Mammary epithelial cell (primary cell): ENCODE data around the gene TCF25.

Source experiments
- EZH2 ChIP-seq: IDR thresholded peaks from 2 replicates; pipeline ENCODE4 v1.6.1; 2012; ENCODE audit warnings: low read length, inconsistent platforms, borderline replicate concordance
- TF ChIP-seq, protein P1 (sequence below), 2 donors: IDR thresholded peaks in 1 of 2; conservative IDR thresholded peaks in 1 of 2; 2 replicates each; pipeline ENCODE4 v1.5.1; 2011 to 2012; ENCODE audit warnings: inconsistent platforms in 2 of 2, low read length in 2 of 2, mild to moderate bottlenecking in 2 of 2, control low read depth in 1 of 2, low read depth in 1 of 2; ENCODE audit not compliant: insufficient read depth in 1 of 2; ENCODE audit errors: extremely low read depth in 1 of 2

GRCh38 chr16:89951509-89951908 is 78.1 kb downstream of the TCF25 start:
- TF ChIP-seq EZH2 = no peak
- TF ChIP-seq, protein P1, sequence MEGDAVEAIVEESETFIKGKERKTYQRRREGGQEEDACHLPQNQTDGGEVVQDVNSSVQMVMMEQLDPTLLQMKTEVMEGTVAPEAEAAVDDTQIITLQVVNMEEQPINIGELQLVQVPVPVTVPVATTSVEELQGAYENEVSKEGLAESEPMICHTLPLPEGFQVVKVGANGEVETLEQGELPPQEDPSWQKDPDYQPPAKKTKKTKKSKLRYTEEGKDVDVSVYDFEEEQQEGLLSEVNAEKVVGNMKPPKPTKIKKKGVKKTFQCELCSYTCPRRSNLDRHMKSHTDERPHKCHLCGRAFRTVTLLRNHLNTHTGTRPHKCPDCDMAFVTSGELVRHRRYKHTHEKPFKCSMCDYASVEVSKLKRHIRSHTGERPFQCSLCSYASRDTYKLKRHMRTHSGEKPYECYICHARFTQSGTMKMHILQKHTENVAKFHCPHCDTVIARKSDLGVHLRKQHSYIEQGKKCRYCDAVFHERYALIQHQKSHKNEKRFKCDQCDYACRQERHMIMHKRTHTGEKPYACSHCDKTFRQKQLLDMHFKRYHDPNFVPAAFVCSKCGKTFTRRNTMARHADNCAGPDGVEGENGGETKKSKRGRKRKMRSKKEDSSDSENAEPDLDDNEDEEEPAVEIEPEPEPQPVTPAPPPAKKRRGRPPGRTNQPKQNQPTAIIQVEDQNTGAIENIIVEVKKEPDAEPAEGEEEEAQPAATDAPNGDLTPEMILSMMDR (conservative IDR thresholded peaks at IDR 0.05 in 1 of 2, IDR thresholded peaks at IDR 0.05 in 1 of 2; ENCODE audit: extremely low read depth in 1 of 2, insufficient read depth in 1 of 2, low read depth in 1 of 2, low read length in 2 of 2) = no peak
